IMR-90 (cell line): Measurements from ENCODE around the gene DIP2B. TPM values are rescaled to one million over a fixed set of nuclear protein-coding genes. Genes with fewer than 3 reads are reported as not detected.

Experiments
- ATAC-seq: fragments of 200-7000 bp; cut with Tn5 transposase; 2 replicates; pipeline ENCODE4 v1.9.1; 2020; ENCODE audit warnings: low read depth, mild to moderate bottlenecking, moderate library complexity
- BruUV-seq: library from RNA; stranded (reverse); fragments of 400-500 nt; replicated peaks from 2 replicates; lab custom pipeline; 2021; lab: Mats Ljungman, UMichigan
- CTCF ChIA-PET: fragments of 300-600 bp; formaldehyde crosslinking; extraction: SDS; loops from one replicate; lab custom pipeline; 2021; ENCODE audit warnings: antibody characterized with exemption; lab: Yijun Ruan, JAX
- POLR2A ChIA-PET: fragments of 300-600 bp; sonication (Branson Sonifier 250); formaldehyde crosslinking; loops from one replicate; lab custom pipeline; 2022; ENCODE audit warnings: antibody characterized with exemption; ENCODE audit not compliant: unreplicated experiment; lab: Charles Lee
- DNase-seq: peaks from one replicate; pipeline ENCODE4 v3.0.0; 2013
- H2AFZ ChIP-seq: replicated peaks from 2 replicates; pipeline ENCODE3; 2013; ENCODE audit warnings: low read length, mild to moderate bottlenecking; ENCODE audit not compliant: poor library complexity
- H2AK5ac ChIP-seq: 2 replicates; pipeline ENCODE4 v1.6.1; 2013; ENCODE audit warnings: low read depth, low read length, inconsistent platforms
- H2AK9ac ChIP-seq: replicated peaks from 2 replicates; pipeline ENCODE3; 2013; ENCODE audit warnings: mild to moderate bottlenecking, low read depth, low read length, moderate library complexity; ENCODE audit not compliant: poor library complexity
- H2BK120ac ChIP-seq: 2 replicates; pipeline ENCODE4 v1.6.1; 2013; ENCODE audit warnings: low read depth, low read length, inconsistent platforms
- H2BK15ac ChIP-seq: 3 replicates; pipeline ENCODE4 v1.6.1; 2013; ENCODE audit warnings: low read depth, low read length, inconsistent platforms
- H2BK20ac ChIP-seq: 2 replicates; pipeline ENCODE4 v1.6.1; 2013; ENCODE audit warnings: low read depth, mild to moderate bottlenecking, inconsistent platforms, low read length, moderate library complexity
- H2BK5ac ChIP-seq: 2 replicates; pipeline ENCODE4 v1.6.1; 2013; ENCODE audit warnings: mild to moderate bottlenecking, low read depth, low read length, inconsistent platforms; ENCODE audit not compliant: poor library complexity, severe bottlenecking
- H3K14ac ChIP-seq: replicated peaks from 2 replicates; pipeline ENCODE4 v1.6.1; 2013; ENCODE audit warnings: low read depth, low read length, inconsistent platforms
- H3K18ac ChIP-seq: 2 replicates; pipeline ENCODE4 v1.6.1; 2013; ENCODE audit warnings: low read depth, low read length, control low read depth
- H3K23ac ChIP-seq: 2 replicates; pipeline ENCODE4 v1.6.1; 2013; ENCODE audit warnings: low read depth, low read length, inconsistent platforms
- H3K27ac ChIP-seq: 2 replicates; pipeline ENCODE4 v1.5.1; 2013; ENCODE audit warnings: mild to moderate bottlenecking, control low read depth, low read length; ENCODE audit not compliant: insufficient read depth
- H3K27me3 ChIP-seq: 2 replicates; pipeline ENCODE4 v1.6.1; 2013; ENCODE audit warnings: low read length; ENCODE audit not compliant: control insufficient read depth, insufficient read depth
- H3K36me3 ChIP-seq: 2 replicates; pipeline ENCODE4 v1.6.1; 2013; ENCODE audit warnings: low read length, mixed read lengths; ENCODE audit not compliant: control insufficient read depth, insufficient read depth
- H3K4ac ChIP-seq: 2 replicates; pipeline ENCODE4 v1.6.1; 2013; ENCODE audit warnings: low read depth, low read length, inconsistent platforms
- H3K4me1 ChIP-seq: 2 replicates; pipeline ENCODE4 v1.6.1; 2013; ENCODE audit warnings: low read length, mixed read lengths; ENCODE audit not compliant: control insufficient read depth, insufficient read depth
- H3K4me2 ChIP-seq: 2 replicates; pipeline ENCODE4 v1.6.1; 2013; ENCODE audit warnings: low read depth, mild to moderate bottlenecking, control low read depth, low read length, moderate library complexity
- H3K4me3 ChIP-seq: 2 replicates; pipeline ENCODE4 v1.5.1; 2013; ENCODE audit warnings: low read depth, mild to moderate bottlenecking, control low read depth, low read length, moderate library complexity; ENCODE audit not compliant: insufficient read depth
- H3K56ac ChIP-seq: 2 replicates; pipeline ENCODE4 v1.6.1; 2013; ENCODE audit warnings: low read length, inconsistent platforms; ENCODE audit not compliant: insufficient read depth; ENCODE audit errors: extremely low read depth
- H3K79me1 ChIP-seq, 2 experiments: 2 replicates each; pipeline ENCODE4 v1.6.1; 2013; ENCODE audit warnings: low read length in 2 of 2, inconsistent platforms in 1 of 2, low read depth in 1 of 2
- H3K9ac ChIP-seq: 2 replicates; pipeline ENCODE4 v1.6.1; 2013; ENCODE audit warnings: low read depth, low read length, control low read depth
- H3K9me1 ChIP-seq: 2 replicates; pipeline ENCODE4 v1.6.1; 2013; ENCODE audit warnings: low read length, inconsistent platforms; ENCODE audit not compliant: insufficient read depth
- H3K9me3 ChIP-seq: 2 replicates; pipeline ENCODE4 v1.6.1; 2013; ENCODE audit warnings: low read length; ENCODE audit not compliant: control insufficient read depth, insufficient read depth
- H4K20me1 ChIP-seq: 2 replicates; pipeline ENCODE4 v1.6.1; 2013; ENCODE audit warnings: low read length, inconsistent platforms; ENCODE audit not compliant: insufficient read depth
- H4K5ac ChIP-seq: 2 replicates; pipeline ENCODE4 v1.6.1; 2013; ENCODE audit warnings: mild to moderate bottlenecking, low read depth, low read length, control low read depth
- H4K8ac ChIP-seq, 2 experiments: 2 replicates each; pipeline ENCODE4 v1.6.1; 2013; ENCODE audit warnings: low read depth in 2 of 2, low read length in 2 of 2, control low read depth in 1 of 2, inconsistent platforms in 1 of 2
- H4K91ac ChIP-seq: 2 replicates; pipeline ENCODE4 v1.6.1; 2013; ENCODE audit warnings: low read depth, low read length, inconsistent platforms; ENCODE audit not compliant: insufficient read depth
- MAFK ChIP-seq: IDR thresholded peaks from 2 replicates; pipeline ENCODE4 v1.6.1; 2012; ENCODE audit warnings: low read depth, low read length, improper control_type of control experiment
- MAZ ChIP-seq: IDR thresholded peaks from 2 replicates; pipeline ENCODE4 v1.6.1; 2012; ENCODE audit warnings: low read depth, mild to moderate bottlenecking, low read length, improper control_type of control experiment, moderate library complexity, borderline replicate concordance
- RAD21 ChIP-seq: IDR thresholded peaks from 2 replicates; pipeline ENCODE4 v1.6.1; 2012; ENCODE audit warnings: low read length, improper control_type of control experiment
- WGBS, 2 experiments: methylation state at CpG; one replicate each; pipeline versions ENCODE4 v1.1.5 to v1.1.7; 2013; ENCODE audit warnings: missing lambda C conversion rate in 2 of 2; ENCODE audit not compliant: insufficient read length in 1 of 2; ENCODE audit errors: extremely low coverage in 2 of 2; 5-methylcytosine and 5-hydroxymethylcytosine counted together
- dilution Hi-C: fragments of 300-500 bp; cut with HindIII; formaldehyde crosslinking; loops from one replicate; pipeline ENCODE4 v1.14.3; 2018; ENCODE audit warnings: low sequenced_read_pairs; ENCODE audit not compliant: unreplicated experiment
- in situ Hi-C: fragments of 300-500 bp; cut with MboI; formaldehyde crosslinking; loops from 3 replicates; pipeline ENCODE4 v1.14.3; 2019; ENCODE audit warnings: low sequenced_read_pairs, inconsistent platforms, mixed read lengths
- intact Hi-C: fragments of 100-400 bp; cut with micrococcal nuclease; formaldehyde crosslinking; loops from 2 replicates; pipeline ENCODE4 v1.10.0; 2022
- polyA plus RNA-seq, 3 experiments: library from polyadenylated mRNA; depleted of rRNA; stranded (reverse); fragments of >200 nt; gene quantifications; 2 replicates each; pipeline ENCODE4 v1.2.3, GENCODE V29; 2012; ENCODE audit warnings: low replicate concordance in 1 of 3
- total RNA-seq: library from RNA; depleted of rRNA; stranded (reverse); fragments of >200 nt; gene quantifications from 2 replicates; pipeline ENCODE4 v1.2.3, GENCODE V29; 2012

Gene DIP2B
- total and polyA plus RNA-seq, 2 of the 4 experiments (the other 2 are of a cell fraction), result 7.7 to 12.9 TPM

DNA sequence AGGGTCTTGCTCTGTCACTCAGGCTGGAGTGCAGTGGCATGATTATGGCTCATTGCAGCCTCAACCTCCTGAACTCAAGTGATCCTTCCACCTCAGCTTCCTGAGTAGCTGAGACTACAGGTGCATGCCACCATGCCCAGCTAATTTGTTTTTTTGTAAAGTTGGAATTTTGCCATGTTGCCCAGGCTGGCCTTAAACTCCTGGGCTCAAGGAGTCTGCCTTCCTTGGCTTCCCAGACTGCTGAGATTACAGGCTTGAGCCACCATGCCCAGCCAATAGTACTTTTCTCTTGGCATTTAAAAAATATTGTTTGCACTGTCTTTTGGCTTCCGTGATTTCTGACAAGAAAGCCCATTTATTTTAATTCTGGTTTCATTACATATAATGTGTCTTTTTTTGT, 61.3 kb downstream of the DIP2B start:
- H2BK120ac ChIP-seq, result no peak overlapping the region
- H2BK15ac ChIP-seq, result no peak overlapping the region

More for the DNA sequence above, 61.3 kb downstream of the DIP2B start:
- no peak overlapping the region for H3K4me3 ChIP-seq
- no peak overlapping the region for H2AFZ ChIP-seq
- H3K36me3 ChIP-seq, result no peaks in the 10 kb centered on the region
- H3K23ac ChIP-seq, result no peak overlapping the region
- DNase-seq, result no peak
- no peak overlapping the region for H3K9ac ChIP-seq
- no peaks in the 10 kb centered on the region for H3K27me3 ChIP-seq
- POLR2A ChIA-PET, result no interaction called here
- peaks cover 10% of the 10 kb centered on the region for H3K4me1 ChIP-seq
- H2AK5ac ChIP-seq, result no peak overlapping the region
- in situ Hi-C loops, result no loop called here
- dilution Hi-C loops, result no loop called here
- TF ChIP-seq RAD21 (no peak), MAZ (no peak), MAFK (no peak)
- no peak overlapping the region for H3K27ac ChIP-seq
- H3K4me2 ChIP-seq, result no peak overlapping the region
- peaks cover 7 to 51% of the 10 kb centered on the region in 2 experiments for H3K79me1 ChIP-seq
- intact Hi-C loops, result no loop called here
- no peak overlapping the region for H4K5ac ChIP-seq
- no peak overlapping the region for H3K56ac ChIP-seq
- H3K14ac ChIP-seq, result no peak overlapping the region
- peaks cover 5% of the 10 kb centered on the region for H3K9me1 ChIP-seq
- H3K9me3 ChIP-seq, result no peaks in the 10 kb centered on the region
- WGBS, 2 experiments, result no CpG with 5 or more reads among the region's 1 CpG
- CTCF ChIA-PET, result no interaction called here
- H4K8ac ChIP-seq, result no peak overlapping the region
- no peak overlapping the region for H2AK9ac ChIP-seq
- no peak overlapping the region for H2BK20ac ChIP-seq
- no peak overlapping the region for H3K4ac ChIP-seq
- H2BK5ac ChIP-seq, result no peak overlapping the region
- no peak overlapping the region for H4K91ac ChIP-seq
- ATAC-seq, result no peak
- no TSS peak for BruUV-seq
- no peak overlapping the region for H3K18ac ChIP-seq
- H4K20me1 ChIP-seq, result peaks cover 16% of the 10 kb centered on the region; the same call in 1 of the 2 replicates
